Fibroblast of lung (primary cell): ENCODE data around the gene SSBP3.
"Not testable (repeated sequence)": the region's sequence is repeated elsewhere in the genome, so short reads cannot be mapped to it uniquely, and the experiment has no call there.

Experiments
- EZH2 ChIP-seq: IDR thresholded peaks from 2 replicates; pipeline ENCODE4 v1.5.1; 2012; ENCODE audit warnings: low read length, control low read depth, mild to moderate bottlenecking; ENCODE audit errors: missing control alignments
- TF ChIP-seq, protein P1 (sequence below), 2 donors: IDR thresholded peaks in 1 of 2; conservative IDR thresholded peaks in 1 of 2; 1 replicate in 1 of 2; 2 replicates in 1 of 2; pipeline ENCODE4 v1.5.1; 2011 to 2012; ENCODE audit warnings: low read length in 2 of 2, control low read depth in 1 of 2, inconsistent platforms in 1 of 2, low read depth in 1 of 2, mild to moderate bottlenecking in 1 of 2

DNA sequence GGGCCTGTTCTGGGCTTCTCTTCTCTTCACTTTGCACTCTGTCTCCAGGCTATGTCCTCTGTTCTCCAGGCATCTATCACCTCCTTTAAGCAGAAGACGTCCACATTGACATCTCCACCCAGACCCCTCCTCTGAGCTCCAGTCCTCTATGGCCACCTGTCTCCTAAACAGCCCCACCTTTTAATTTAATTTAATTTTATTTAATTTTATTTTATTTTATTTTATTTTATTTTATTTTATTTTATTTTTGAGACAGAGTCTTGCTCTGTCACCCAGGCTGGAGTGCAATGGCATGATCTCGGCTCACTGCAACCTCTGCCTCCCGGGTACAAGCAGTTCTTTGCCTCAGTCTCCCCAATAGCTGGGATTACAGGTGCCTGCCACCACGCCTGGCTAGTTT, 43.2 kb upstream of the SSBP3 start:
- not testable (repeated sequence) for TF ChIP-seq EZH2
- TF ChIP-seq, protein P1, sequence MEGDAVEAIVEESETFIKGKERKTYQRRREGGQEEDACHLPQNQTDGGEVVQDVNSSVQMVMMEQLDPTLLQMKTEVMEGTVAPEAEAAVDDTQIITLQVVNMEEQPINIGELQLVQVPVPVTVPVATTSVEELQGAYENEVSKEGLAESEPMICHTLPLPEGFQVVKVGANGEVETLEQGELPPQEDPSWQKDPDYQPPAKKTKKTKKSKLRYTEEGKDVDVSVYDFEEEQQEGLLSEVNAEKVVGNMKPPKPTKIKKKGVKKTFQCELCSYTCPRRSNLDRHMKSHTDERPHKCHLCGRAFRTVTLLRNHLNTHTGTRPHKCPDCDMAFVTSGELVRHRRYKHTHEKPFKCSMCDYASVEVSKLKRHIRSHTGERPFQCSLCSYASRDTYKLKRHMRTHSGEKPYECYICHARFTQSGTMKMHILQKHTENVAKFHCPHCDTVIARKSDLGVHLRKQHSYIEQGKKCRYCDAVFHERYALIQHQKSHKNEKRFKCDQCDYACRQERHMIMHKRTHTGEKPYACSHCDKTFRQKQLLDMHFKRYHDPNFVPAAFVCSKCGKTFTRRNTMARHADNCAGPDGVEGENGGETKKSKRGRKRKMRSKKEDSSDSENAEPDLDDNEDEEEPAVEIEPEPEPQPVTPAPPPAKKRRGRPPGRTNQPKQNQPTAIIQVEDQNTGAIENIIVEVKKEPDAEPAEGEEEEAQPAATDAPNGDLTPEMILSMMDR (conservative IDR thresholded peaks at IDR 0.05 in 1 of 2, IDR thresholded peaks at IDR 0.05 in 1 of 2; ENCODE audit: low read depth in 1 of 2, low read length in 2 of 2), result not testable (repeated sequence)
